Stimulated activated CD4-positive, alpha-beta T cell treated with anti-CD3 and anti-CD28 coated beads, TNF-alpha, amount 100 ng/mL, for 48 hours (primary cell): ENCODE data around the gene DCAF4L1.

Experiments used
- DNase-seq, 3 donors: peaks; one replicate each; pipeline ENCODE4 v3.0.0-alpha.2; 2020; ENCODE audit warnings: low read depth in 3 of 3

Gene DCAF4L1

DNA sequence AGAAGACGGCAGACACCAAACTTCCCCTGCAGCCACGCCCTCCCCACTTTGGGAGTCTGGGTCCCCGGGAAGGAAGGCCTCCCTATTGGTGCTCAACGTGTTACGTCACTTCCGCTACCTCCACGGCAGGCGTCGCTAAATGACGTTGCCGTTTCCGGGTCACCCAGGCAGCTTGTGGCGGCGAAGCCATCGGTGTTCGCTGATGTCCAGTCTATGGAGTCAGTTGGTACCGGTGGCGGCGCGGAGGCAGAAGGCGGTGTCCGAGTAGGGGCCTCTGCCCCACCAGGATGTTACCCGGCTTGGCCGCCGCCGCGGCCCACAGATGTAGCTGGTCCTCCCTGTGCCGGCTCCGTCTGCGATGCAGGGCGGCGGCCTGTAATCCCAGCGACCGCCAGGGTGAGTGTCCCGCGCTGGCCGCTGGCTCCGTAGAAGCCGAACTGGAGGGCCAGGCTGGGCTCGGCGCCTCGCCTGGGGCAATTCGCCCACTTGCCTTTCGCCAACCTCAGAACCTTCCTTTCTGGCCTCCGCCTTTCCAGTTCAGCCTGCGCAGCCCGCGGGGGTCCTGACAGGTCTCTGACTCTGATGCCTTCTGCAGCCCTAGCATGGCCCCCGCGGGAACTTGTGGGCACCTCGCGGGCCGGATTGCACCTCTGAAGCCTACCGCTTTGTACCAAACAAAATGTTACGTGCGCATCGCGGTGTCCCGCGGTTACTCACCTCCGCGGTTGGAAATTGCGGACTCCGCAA lies 9.0 kb downstream of the DCAF4L1 start, which contains the start of gene SLC30A9:
Gene SLC30A9, plus strand, starts transcription at position 166 of the 747 bp plus-strand sequence. Its CDS starts 122 bp downstream, at position 288.
- peak; percentile 82 to 88 (median 87) for DNase-seq

DNA sequence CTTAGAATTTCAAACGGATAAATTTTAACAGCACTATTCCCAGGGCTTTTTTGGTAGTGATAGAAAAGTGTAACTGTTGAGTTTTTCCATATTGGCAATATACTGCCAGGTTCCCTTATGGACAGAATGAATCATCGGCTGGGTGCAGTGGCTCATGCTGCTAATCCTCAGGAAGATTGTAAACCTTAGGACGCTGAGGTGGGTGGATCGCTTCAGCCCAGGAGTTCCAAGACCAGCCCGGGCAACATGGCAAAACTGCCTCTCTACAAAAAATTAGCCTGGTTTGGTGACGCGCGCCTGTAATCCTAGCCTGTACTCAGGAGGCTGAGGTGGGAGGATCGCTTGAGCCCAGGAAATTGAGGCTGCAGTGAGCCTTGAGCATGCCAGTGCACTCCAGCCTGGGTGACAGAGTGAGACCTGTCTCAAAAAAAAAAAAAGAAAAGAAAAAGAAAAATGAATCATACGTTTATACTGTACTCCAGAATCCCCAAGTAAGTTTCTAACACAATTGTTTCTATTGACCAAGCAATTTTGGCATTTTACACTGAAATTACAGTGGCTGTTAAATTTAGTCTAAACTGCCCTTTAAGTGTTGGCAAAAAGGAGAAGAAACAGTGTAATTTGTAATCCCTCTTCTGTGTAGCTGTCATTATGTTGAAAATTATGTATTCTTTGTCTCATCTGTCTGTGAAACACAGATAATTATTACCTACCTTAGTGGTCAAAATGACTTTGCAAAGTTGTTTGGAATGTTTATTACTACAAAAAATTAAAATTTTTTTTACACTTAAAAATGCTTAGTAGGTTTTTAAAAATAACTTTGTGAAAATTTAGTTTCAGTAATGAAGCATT lies 10.6 kb downstream of the DCAF4L1 start:
- no peak for DNase-seq

DNA sequence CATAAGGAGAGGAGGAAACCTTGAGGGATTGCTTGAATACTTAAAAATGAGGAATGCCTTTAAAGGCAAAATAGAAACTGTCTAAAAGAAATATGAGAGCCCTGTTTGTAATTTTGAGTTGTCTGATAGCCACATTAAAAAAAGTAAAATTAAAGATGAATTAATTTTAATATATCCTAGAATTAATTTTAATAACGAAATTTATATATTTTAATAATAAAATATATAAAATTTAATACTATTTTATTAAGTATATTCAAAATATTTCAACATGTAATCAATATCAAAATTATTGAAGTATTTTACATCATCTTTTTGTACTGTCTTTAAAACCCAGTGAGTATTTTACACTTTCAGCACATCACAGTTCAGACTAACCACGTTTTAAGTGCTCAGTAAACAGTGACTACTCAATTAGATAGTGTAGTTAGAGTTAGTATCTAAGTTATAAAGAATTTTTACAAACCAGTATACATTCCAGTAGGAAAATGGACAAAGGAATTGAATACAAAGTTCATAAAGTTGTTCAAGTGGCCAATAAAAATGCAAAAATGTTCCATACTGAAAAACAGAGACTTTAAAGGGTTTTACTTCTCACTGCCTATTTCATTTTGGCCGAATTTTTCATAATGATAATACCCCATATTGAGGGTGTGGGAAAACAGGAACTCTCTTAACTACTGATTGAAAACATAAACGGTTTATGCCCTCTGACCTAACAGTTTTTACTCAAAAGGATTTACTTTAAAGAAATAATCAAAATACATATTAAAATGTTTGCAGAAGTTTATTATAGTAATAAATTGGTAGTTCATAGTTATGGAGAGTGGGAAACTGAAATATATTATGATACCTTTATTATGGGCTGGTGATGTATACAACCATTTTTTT lies 11.7 kb downstream of the DCAF4L1 start:
- no peak for DNase-seq

DNA sequence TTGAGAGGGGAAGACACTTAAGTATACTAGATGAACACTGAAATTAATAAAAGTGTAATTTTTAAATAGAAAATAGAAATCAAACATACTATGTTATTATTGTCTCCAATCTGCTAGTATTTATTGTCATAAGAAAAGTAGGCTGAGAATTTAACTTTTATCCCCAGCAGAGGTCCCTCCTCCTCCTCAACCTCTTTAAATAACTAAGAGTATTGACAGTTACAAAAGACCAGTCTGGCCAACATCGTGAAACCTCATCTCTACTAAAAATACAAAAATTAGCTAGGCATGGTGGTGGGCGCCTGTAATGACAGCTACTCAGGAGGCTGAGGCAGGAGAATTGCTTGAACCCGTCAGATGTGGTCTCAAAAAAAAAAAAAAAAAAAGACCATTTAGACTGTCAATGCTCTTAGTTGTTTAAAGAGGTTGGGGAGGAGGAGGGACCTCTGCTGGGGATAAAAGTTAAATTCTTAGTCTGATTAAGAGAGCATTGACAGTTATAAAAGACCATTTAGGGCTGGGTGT lies 13.0 kb downstream of the DCAF4L1 start:
- DNase-seq = no peak

- DNase-seq = no peak
Measured at GRCh38 chr4:41998019-41998418, 16.5 kb downstream of the DCAF4L1 start.

DNA sequence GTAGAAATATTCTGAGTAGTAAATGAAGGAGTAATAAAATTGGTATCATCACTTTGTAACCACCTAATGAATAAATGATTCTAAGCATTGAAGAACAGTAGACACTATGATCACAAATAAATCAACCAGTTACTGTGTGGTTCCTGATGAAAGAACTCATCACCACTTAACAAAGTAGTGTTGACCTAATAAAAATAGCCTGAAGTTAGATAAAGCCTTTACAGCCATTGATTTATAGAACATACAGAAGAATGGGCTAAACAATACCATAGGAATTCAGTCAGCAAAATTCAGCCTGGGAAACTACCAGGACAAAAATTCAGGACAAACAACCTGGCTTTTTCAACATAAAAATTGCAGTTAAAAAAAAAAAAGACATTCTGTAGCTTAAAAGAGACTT lies 17.8 kb downstream of the DCAF4L1 start:
- DNase-seq = no peak

GRCh38 chr4:42008011-42008786 lies 26.6 kb downstream of the DCAF4L1 start:
- no peak for DNase-seq

- DNase-seq = no peak
Measured at GRCh38 chr4:42015438-42015837, 33.9 kb downstream of the DCAF4L1 start.

DNA sequence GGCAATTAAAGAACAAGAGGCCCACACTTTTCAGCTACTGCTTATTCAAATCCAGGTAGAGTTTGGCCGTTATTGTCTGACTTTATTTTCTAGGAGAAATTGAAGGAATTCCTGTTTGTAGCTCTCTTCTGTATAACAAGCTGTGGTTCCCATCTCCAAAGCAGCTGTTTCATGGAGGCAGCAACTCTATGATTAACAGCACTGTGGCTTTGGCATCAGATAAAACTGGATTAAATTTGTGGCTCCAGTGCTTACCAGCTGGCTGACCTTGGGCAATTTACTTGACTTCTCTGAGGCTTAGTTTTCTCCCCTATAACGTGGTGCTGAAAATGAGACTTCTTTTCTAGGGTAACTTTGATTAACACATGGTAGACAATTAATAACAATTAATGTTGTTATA lies 36.9 kb downstream of the DCAF4L1 start:
- no peak for DNase-seq
